Fibroblast of villous mesenchyme (primary cell): Measurements from ENCODE around the gene LRP4. TPM values are rescaled to one million over a fixed set of nuclear protein-coding genes. Genes with fewer than 3 reads are reported as not detected.

Source experiments
- DNase-seq: peaks from one replicate; pipeline ENCODE4 v3.0.0-alpha.2; 2010; ENCODE audit warnings: low read depth
- H3K4me3 ChIP-seq: 2 replicates; pipeline ENCODE4 v1.5.1; 2011; ENCODE audit warnings: low read depth, mild to moderate bottlenecking, low read length
- total RNA-seq: library from RNA; depleted of rRNA; stranded (reverse); fragments of >200 nt; gene quantifications from 2 replicates; pipeline ENCODE4 v1.2.3, GENCODE V29; 2012
- TF ChIP-seq, protein P1 (sequence below): IDR thresholded peaks from 2 replicates; pipeline ENCODE4 v1.5.1; 2012; ENCODE audit warnings: low read depth, mild to moderate bottlenecking, low read length; ENCODE audit not compliant: insufficient read depth

The LRP4 gene
- total RNA-seq, 1 donor: 3.5 TPM

DNA sequence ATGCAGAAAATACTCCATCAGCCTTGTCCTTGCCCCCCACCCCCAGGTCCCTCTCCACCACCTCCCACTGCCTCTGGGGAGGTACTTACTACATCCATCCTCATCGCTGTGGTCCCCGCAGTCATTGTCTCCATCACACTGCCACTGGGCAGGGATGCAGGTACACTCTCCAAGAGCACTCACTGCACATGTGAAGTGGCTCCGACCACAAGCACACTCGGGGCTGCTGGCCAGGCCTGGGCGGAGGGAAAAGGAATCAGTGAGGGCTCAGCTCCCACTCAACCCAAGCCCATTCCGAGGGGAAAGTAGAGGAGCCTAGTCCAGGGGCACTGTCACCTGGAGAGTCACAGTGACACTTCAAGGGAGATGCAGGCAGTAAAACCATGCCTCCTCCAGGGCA, 15.7 kb downstream of the LRP4 start:
- no peak for DNase-seq
- TF ChIP-seq, protein P1, sequence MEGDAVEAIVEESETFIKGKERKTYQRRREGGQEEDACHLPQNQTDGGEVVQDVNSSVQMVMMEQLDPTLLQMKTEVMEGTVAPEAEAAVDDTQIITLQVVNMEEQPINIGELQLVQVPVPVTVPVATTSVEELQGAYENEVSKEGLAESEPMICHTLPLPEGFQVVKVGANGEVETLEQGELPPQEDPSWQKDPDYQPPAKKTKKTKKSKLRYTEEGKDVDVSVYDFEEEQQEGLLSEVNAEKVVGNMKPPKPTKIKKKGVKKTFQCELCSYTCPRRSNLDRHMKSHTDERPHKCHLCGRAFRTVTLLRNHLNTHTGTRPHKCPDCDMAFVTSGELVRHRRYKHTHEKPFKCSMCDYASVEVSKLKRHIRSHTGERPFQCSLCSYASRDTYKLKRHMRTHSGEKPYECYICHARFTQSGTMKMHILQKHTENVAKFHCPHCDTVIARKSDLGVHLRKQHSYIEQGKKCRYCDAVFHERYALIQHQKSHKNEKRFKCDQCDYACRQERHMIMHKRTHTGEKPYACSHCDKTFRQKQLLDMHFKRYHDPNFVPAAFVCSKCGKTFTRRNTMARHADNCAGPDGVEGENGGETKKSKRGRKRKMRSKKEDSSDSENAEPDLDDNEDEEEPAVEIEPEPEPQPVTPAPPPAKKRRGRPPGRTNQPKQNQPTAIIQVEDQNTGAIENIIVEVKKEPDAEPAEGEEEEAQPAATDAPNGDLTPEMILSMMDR: no peak
- H3K4me3 ChIP-seq: no peak overlapping the region

DNA sequence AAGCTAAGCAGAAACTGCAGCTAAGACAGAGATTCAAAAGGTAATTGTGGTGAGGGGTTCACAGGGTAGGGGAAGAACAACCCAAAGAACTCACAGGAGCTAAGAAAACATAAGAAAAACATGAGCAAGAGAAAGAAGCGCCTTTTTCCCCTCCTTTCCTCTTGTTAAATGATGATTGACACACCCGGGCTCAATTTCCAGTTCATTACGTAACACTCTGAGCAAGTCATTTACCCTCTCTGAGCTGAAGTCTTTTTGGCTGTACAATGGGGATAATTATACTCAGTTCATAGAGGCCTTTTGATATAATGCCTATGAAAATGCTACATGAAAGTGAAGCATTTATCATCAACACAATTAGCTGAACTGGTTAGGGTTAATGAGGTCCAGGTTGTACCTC, 17.2 kb downstream of the LRP4 start:
- DNase-seq: no peak
- no peak overlapping the region for H3K4me3 ChIP-seq
- TF ChIP-seq, protein P1: no peak

DNA sequence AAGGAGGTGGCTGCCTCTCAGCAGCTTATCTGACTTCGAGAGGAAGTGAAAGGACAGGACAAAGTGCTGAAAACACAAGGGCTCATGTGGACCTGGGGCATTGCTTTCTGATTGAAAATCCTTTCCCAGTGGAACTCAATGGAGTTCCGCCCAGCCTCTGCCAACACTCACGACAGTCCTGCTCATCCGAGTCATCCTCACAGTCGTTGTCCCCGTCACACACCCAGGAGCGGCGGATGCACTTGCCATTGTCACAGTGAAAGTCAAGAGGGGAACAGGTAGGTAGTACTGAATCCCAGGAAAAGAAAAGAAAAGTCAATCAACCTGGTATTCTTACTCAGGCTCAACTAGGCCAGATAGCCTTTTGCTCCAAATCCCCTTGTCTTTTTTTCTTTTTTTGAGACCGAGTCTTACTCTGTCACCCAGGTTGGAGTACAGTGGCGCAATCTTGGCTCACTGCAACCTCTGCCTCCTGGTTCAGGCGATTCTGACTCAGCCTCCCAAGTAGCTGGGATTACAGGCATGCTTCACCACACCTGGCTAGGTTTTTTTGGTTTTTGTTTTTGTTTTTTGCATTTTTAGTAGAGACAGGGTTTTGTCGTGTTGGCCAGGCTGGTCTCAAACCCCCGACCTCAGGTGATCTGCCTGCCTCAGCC, 18.1 kb downstream of the LRP4 start:
- TF ChIP-seq, protein P1: no peak
- H3K4me3 ChIP-seq: no peak overlapping the region
- DNase-seq: no peak

DNA sequence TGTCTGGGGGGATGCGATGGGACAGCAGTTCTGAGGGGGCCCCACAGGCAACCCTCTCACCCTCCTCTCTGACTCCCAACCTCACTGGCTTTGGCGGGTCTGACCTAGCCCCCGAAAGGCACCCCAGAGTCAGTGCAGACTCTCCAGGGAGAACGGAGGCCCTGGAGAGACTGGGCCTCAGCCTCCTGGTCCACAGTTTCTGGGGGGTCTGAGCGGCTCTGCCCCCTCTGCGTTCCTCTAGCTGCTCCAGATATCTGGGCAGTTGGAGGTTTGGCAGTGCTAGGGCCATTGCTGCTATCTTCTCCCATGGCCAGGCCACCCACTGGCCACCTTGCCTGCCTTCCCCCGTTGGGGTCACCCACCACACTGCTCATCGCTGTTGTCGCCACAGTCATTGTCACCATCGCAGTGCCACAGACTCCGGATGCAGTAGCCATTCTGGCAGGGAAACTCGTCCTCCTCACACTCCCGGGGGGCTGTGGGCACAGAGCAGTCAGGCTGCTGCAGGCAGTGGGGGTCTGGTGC, 18.8 kb downstream of the LRP4 start:
- H3K4me3 ChIP-seq: no peak overlapping the region
- DNase-seq: no peak
- TF ChIP-seq, protein P1: no peak

DNA sequence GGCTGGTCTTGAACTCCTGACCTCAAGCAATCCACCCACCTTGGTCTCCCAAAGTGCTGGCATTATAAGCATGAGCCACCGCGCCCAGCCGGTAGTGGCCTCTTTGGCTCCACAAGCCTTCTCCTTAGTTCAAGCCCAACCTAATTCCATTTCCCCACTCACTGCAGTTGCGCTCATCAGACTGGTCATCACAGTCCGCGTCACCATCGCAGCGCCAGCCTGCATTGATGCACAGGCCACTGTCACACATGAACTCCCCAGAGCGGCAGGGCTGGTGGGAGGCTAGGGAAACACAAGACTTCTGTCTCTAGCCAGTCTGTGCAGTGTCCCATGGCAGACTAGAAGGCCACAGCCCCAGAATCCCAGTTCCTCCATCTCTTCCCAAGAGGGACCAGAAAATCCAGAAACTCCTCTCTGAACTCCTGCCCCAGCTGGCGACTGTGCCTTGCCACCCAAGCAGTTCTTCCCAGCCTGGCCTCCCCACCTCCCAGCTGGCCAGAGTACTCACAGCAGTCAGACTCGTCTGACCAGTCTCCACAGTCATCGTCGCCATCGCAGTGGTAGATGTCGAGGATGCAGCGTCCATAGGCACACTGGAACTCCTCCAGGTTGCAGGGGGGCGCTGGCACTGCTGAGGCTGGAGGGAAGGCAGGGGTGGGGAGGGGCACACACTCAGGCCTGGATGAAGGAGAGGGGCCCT, 19.8 kb downstream of the LRP4 start:
- H3K4me3 ChIP-seq: no peak overlapping the region
- DNase-seq: no peak
- TF ChIP-seq, protein P1: no peak

DNA sequence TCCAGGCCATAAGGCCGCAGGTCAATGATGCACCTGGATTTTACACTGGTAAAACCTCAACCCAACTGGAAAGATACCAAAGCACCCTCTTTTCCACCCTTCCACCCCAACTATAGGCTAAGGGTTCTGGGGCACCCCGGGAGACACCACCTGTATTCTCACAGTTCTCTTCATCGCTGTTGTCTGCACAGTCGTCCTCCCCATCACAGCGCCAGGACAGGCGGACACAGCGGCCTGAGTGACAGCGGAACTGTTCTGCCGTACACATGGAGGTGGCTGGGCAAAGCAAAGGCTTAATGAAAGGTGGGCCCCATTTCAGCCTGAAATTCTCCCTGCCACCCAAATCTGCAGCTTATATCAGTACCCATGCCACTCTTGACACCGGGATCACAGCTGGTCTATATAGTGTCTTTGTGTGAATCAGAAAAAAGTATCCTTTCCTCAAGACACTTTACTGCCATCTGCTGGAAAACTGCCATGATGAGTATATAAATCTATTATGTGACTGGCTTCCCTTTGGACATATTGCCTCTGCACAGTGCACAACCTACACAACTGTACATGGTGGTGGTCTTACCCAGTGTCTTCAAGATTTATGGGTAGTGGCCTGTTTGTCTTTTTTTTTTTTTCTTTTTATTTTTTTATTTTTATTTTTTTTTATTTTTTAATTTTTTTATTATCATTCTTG, 21.5 kb downstream of the LRP4 start:
- TF ChIP-seq, protein P1: peak; percentile 34
- H3K4me3 ChIP-seq: no peak overlapping the region
- DNase-seq: peak; percentile 46
